Lung microvascular endothelial cell (primary cell): ENCODE measurements around the gene KDM4C. TPM values are rescaled to one million over a fixed set of nuclear protein-coding genes. Genes with fewer than 3 reads are reported as not detected.

ENCODE experiments used
- DNase-seq, 2 donors: peaks; one replicate each; pipeline versions ENCODE4 v3.0.0 to v3.0.0-alpha.2; 2010; ENCODE audit warnings: low read depth in 2 of 2
- total RNA-seq: library from RNA; depleted of rRNA; stranded (reverse); fragments of >200 nt; gene quantifications from 2 replicates; pipeline ENCODE4 v1.2.1, GENCODE V29; 2014

KDM4C gene
- total RNA-seq, 1 donor from 2014 or later = 19.2 TPM

DNA sequence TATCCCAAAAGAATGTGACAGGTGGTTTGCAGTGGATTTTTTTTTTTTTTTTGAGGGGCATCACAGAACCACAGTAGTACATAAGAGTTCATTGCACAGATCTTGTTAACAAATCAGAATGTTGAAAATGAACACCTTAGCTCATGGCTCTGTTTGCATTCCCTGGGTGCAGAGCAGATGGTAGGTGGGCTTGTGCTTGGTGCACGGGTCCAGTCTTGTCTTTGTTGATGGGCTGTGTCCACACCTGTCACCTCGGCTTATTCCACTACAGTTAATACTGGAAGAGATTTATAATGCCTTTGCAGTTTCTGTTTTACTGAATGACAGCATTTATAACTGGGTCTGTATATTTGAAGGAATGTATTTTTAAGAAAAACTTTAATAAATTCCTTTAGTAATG, 146.6 kb downstream of the KDM4C start:
- DNase-seq = no peak

GRCh38 chr9:6905850-6906375, 148.1 kb downstream of the KDM4C start:
- DNase-seq = no peak

- DNase-seq = peak; percentile 48 to 52
These were observed 150.1 kb downstream of the KDM4C start for GRCh38 chr9:6907772-6908381.

GRCh38 chr9:6909181-6909580, 151.4 kb downstream of the KDM4C start:
- no peak for DNase-seq

DNA sequence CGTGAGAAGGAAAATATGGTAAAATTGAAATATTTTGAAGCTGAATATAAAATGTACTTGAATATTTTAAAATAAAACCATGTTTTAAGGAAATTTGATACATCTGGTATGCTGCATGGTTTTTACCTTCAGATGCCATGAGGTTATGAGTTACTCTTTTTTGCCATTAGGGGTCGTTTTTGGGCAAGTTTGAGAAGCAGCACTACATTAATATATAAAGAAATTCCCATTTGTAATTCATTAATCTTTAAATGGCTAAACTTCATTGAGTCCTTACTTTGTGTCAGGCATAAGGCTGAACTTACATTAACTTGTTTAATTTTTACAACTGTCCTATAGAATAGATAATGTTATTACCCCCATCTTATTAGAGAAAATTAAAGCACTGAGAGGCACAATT, 152.3 kb downstream of the KDM4C start:
- peak; percentile 45 to 47 for DNase-seq

DNA sequence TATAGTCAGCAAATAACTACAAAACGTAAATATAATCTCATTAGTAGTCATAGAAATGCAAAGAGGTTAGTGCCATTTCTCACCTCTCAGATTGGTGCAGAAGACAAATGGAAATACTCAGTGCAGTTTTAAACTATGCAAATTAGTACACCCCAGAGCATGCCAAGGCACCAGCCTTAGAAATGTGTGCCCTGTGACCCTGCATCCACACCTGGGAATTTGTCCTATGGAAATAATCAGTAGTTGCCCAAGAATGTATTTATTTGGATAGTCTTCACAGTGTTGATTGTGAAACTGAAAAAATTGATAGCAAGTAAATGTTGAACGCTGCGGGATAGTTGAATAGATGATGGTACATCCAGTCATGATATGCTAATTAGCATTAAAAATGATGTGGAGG, 152.7 kb downstream of the KDM4C start:
- no peak for DNase-seq

- DNase-seq = no peak
These were observed 154.3 kb downstream of the KDM4C start for GRCh38 chr9:6911901-6912638.

GRCh38 chr9:6915635-6916034, 157.9 kb downstream of the KDM4C start:
- no peak for DNase-seq

GRCh38 chr9:6917162-6917561, 159.4 kb downstream of the KDM4C start:
- no peak for DNase-seq

DNA sequence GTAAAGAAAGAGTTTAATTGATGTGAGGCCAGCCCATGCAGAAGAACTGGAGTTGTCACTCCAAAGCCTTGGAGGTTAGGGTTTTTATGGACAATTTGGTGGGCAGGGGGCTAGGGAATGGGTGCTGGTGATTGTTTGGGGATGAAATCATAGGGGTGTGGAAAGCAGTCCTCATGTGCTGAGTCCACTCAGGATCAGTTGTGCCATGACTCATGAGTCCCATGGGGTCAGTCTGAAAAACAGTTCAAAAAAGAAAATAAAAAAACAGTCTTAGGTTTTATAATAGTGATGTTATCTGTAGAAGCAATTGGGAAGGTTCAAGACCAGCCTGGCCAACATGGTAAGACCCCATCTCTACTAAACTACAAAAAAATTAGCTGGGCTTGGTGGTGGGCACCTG, 162.3 kb downstream of the KDM4C start:
- no peak for DNase-seq

GRCh38 chr9:6921315-6921714, 163.5 kb downstream of the KDM4C start:
- no peak for DNase-seq

- DNase-seq = no peak
These were observed 164.4 kb downstream of the KDM4C start for GRCh38 chr9:6922124-6922676.

DNA sequence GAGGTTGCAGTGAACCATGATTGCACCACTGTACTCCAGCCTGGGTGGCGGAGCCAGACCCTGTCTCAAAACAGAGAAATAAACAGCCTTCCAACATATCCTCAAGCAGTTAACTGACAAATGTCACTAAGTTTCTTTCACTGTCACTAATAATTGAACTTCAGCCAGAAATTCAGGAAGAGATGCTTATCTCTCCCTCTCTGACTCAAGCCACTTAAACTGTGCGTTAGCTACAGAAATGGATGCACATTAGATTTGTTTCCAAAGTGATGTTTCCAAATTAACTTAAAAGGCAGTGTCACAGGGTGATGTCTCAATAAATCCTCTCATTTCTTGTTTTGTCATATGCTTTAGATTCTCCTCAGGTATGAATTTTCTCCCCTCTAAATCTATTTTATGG, 164.9 kb downstream of the KDM4C start:
- no peak for DNase-seq

- peak in 1 of 2 donors; percentile 31 for DNase-seq
These were observed 165.3 kb downstream of the KDM4C start for GRCh38 chr9:6923086-6923485.

DNA sequence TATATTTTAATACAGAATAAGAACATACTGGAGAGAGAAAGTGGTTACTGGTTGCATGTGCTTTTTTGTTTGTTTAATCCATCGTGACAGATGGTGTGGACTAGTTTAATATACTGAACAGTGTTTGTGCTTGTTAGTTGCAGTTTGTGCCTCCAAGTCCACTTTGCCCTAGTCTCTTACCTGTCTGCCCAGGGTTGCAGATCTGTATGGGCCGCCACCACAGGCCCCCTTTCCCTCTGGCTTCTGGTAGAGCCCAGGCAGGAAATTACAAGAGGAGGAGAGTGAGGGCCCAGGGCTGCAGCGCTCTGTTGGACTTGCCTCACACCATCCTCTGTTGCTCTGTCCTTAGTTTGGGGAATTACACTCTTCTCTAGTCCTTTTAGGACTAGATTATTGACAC, 166.4 kb downstream of the KDM4C start:
- no peak for DNase-seq

- no peak for DNase-seq
These were observed 167.3 kb downstream of the KDM4C start for GRCh38 chr9:6924988-6925563.

GRCh38 chr9:6925836-6926235, 168.1 kb downstream of the KDM4C start:
- DNase-seq = no peak

DNA sequence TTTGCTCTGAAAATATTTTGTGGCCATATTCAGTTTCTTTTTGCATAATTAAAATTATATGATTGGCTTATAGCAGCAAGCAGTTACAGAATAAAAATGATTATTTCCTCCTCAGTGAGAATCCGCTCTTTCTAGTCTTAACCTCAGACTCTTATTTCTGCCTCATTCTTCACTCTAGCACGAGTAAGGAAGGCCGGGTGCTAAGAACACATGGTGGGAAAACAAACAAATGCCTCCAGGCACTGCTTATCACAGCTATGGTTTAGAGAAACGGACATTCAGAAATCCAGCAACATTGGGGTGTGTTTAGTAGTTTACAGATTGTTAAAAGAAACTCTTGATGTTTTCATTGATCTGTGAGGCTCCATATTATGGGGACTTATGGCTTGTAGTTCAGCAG, 168.7 kb downstream of the KDM4C start:
- DNase-seq = no peak

DNA sequence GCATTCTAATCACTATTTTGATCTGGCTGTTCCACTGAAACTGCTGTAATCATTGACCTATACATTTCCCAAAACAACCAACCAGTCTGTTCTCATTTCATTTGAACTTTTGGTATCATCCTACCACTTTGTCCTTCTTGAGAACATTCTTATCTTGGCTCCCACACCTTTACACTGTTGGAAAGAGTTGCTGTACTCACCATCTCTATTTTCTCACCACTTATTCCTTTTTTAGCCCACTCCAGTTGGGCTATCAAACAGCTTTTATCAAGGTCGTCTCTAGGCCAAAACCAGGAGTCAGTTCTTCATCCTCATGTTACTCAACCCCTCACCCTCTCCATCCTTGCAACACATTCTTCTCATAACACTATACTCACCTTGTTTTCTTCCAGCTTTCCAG, 170.1 kb downstream of the KDM4C start:
- no peak for DNase-seq

- DNase-seq = no peak
These were observed 171.1 kb downstream of the KDM4C start for GRCh38 chr9:6928863-6929262.

DNA sequence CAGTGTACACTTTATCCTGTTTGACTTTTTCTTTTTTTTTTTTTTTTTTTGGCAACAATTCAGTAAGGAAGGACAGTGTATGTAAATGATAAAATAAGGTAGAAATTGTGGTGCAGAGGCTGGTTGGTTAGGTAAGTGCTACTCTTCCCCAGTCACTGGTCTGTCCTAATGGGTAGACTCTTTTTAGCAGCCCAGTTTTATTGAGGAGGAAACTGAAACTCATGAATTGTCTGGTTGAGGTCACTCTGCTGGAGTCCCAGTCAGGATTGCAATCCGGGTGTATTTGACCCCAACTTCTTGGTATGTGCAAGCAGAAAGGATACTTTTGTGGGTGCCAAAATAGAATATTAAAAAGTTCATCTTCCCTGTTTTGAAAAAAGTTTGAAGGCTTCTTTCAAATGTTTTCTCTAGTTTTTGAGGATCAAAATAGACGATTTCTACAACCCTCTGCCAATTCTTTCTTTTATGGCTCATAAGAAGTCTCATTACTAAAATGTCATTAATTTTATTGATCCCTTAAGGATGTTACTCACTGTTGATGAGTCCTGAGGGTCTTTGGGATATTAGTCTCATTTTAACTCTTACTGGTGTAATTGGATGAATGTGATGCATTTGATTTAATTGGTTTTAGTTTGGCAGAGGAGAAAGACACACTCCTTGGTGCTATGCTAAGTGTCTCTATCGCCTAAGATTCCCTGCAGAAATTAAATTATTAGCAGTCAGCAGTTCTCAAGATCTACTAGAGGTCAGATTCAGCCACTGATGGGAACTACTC, 171.9 kb downstream of the KDM4C start:
- no peak for DNase-seq

GRCh38 chr9:6930827-6931226, 173.1 kb downstream of the KDM4C start:
- no peak for DNase-seq
